Esophagus muscularis mucosa (tissue), 4 donors: ENCODE data around the gene AK8. TPM values are rescaled to one million over a fixed set of nuclear protein-coding genes. Genes with fewer than 3 reads are reported as not detected.

Source experiments
- DNase-seq: peaks from one replicate; pipeline ENCODE4 v3.0.0-alpha.2; 2017; ENCODE audit errors: extremely low spot score
- H3K27ac ChIP-seq, 4 donors: fragments of 200-600 bp; sonication (generic); replicated peaks in 1 of 4; 1 replicate in 3 of 4; 2 replicates in 1 of 4; pipeline ENCODE4 v1.5.1; 2016 to 2019; ENCODE audit warnings: mild to moderate bottlenecking in 1 of 4
- H3K27me3 ChIP-seq, 4 donors: fragments of 200-600 bp; sonication (generic); one replicate each; pipeline versions ENCODE4 v1.5.1 to v1.6.0; 2016 to 2019
- H3K36me3 ChIP-seq, 4 donors: fragments of 200-600 bp; sonication (generic); one replicate each; pipeline ENCODE4 v1.5.1; 2016 to 2019
- H3K4me1 ChIP-seq, 4 donors: fragments of 200-600 bp; sonication (generic); one replicate each; pipeline ENCODE4 v1.5.1; 2016 to 2019
- H3K4me3 ChIP-seq, 4 donors: fragments of 200-600 bp; sonication (generic); 1 replicate in 2 of 4; 2 replicates in 2 of 4; pipeline ENCODE4 v1.5.1; 2016 to 2019; ENCODE audit warnings: mild to moderate bottlenecking in 4 of 4, moderate library complexity in 1 of 4
- H3K9me3 ChIP-seq, 4 donors: fragments of 200-600 bp; sonication (generic); 1 replicate in 3 of 4; 2 replicates in 1 of 4; pipeline ENCODE4 v1.5.1; 2016 to 2019
- CTCF ChIP-seq, 3 experiments: fragments of 200-600 bp in 2 of 3; fragments of 450-650 bp in 1 of 3; sonication (generic) in 2 of 3; IDR thresholded peaks; one replicate each; pipeline ENCODE4 v1.5.1; 2017 to 2019; ENCODE audit warnings: antibody characterized with exemption in 3 of 3, mild to moderate bottlenecking in 2 of 3, moderate library complexity in 1 of 3
- EP300 ChIP-seq: sonication (generic); formaldehyde crosslinking; IDR thresholded peaks from one replicate; pipeline ENCODE4 v1.6.1; 2017; ENCODE audit warnings: antibody characterized with exemption
- POLR2A ChIP-seq: fragments of 450-650 bp; IDR thresholded peaks from one replicate; pipeline ENCODE4 v1.6.1; 2017; ENCODE audit warnings: antibody characterized with exemption, moderate library complexity, mild to moderate bottlenecking, low read depth
- POLR2AphosphoS5 ChIP-seq, 2 donors: sonication (generic); formaldehyde crosslinking; IDR thresholded peaks; one replicate each; pipeline ENCODE4 v1.6.1; 2017; ENCODE audit warnings: antibody characterized with exemption in 2 of 2
- WGBS: methylation state at CpG from one replicate; pipeline ENCODE4 v1.1.5; 2018; 5-methylcytosine and 5-hydroxymethylcytosine counted together
- intact Hi-C: fragments of 100-400 bp; cut with DNase I; formaldehyde crosslinking; loops from one replicate; pipeline ENCODE4 v1.15.1; 2023
- total RNA-seq, 4 donors: library from RNA; depleted of rRNA; stranded (reverse); fragments of >200 nt; gene quantifications; one replicate each; pipeline versions ENCODE4 v1.1.0 to v1.2.1, GENCODE V29; 2016

Gene AK8
- total RNA-seq, 4 donors from 2014 or later, result 0.39 to 1.5 (median 0.90) TPM

GRCh38 chr9:132703336-132703735, 174.7 kb downstream of the AK8 start:
- no peak overlapping the region for H3K4me3 ChIP-seq
- peaks cover 0 to 8% (median 0%) of the 10 kb centered on the region in 4 donors for H3K27me3 ChIP-seq
- no peak for DNase-seq
- WGBS, result 33% methylated on average over 2 of the region's 2 CpGs
- H3K27ac ChIP-seq, result no peak overlapping the region
- no peaks in the 10 kb centered on the region for H3K36me3 ChIP-seq
- intact Hi-C loops, result no loop called here
- peaks cover 0 to 2% (median 0%) of the 10 kb centered on the region in 4 donors for H3K9me3 ChIP-seq
- peaks cover 0 to 6% (median 5%) of the 10 kb centered on the region in 4 donors for H3K4me1 ChIP-seq
- TF ChIP-seq POLR2AphosphoS5 (IDR thresholded peaks at IDR 0.05) (no peak), POLR2A (no peak), EP300 (no peak), CTCF (IDR thresholded peaks at IDR 0.05) (no peak)

GRCh38 chr9:132702254-132702653, 175.8 kb downstream of the AK8 start:
- H3K9me3 ChIP-seq, result peaks cover 0 to 13% (median 3%) of the 10 kb centered on the region in 4 donors
- H3K27me3 ChIP-seq, result peaks cover 0 to 8% (median 0%) of the 10 kb centered on the region in 4 donors
- no peak for DNase-seq
- H3K27ac ChIP-seq, result no peak overlapping the region
- 0% methylated on average over 1 of the region's 1 CpG for whole genome bisulfite sequencing
- H3K4me3 ChIP-seq, result no peak overlapping the region
- intact Hi-C loops, result no loop called here
- no peak for TF ChIP-seq POLR2AphosphoS5 (IDR thresholded peaks at IDR 0.05)
- no peak for TF ChIP-seq CTCF (IDR thresholded peaks at IDR 0.05)
- TF ChIP-seq EP300, result no peak
- no peak for TF ChIP-seq POLR2A
- no peaks in the 10 kb centered on the region for H3K36me3 ChIP-seq
- H3K4me1 ChIP-seq, result peaks cover 0 to 6% (median 5%) of the 10 kb centered on the region in 4 donors

GRCh38 chr9:132699956-132700355, 178.1 kb downstream of the AK8 start:
- Histone ChIP-seq H3K36me3 (no peaks in the 10 kb centered on the region), H3K4me1 (peaks cover 0 to 6% (median 5%) of the 10 kb centered on the region in 4 donors), H3K9me3 (peaks cover 0 to 22% (median 8%) of the 10 kb centered on the region in 4 donors), H3K27me3 (peaks cover 0 to under 1% (median 0%) of the 10 kb centered on the region in 4 donors), H3K4me3 (no peak overlapping the region), H3K27ac (no peak overlapping the region)
- intact Hi-C loops, result no loop called here
- WGBS, result 15% methylated on average over 1 of the region's 1 CpG
- no peak for DNase-seq
- no peak for TF ChIP-seq EP300
- TF ChIP-seq POLR2AphosphoS5 (IDR thresholded peaks at IDR 0.05), result no peak
- TF ChIP-seq POLR2A, result no peak
- TF ChIP-seq CTCF (IDR thresholded peaks at IDR 0.05), result no peak

- WGBS, result 38% methylated on average over 4 of the region's 4 CpGs
- Histone ChIP-seq H3K36me3 (no peaks in the 10 kb centered on the region), H3K27ac (no peak overlapping the region), H3K9me3 (peaks cover 0 to 22% (median 8%) of the 10 kb centered on the region in 4 donors), H3K27me3 (no peaks in the 10 kb centered on the region), H3K4me1 (peaks cover 0 to 6% (median 5%) of the 10 kb centered on the region in 4 donors), H3K4me3 (no peak overlapping the region)
- DNase-seq, result no peak
- intact Hi-C loops, result no loop called here
- no peak for TF ChIP-seq EP300
- TF ChIP-seq CTCF (IDR thresholded peaks at IDR 0.05), result no peak
- TF ChIP-seq POLR2A, result no peak
- TF ChIP-seq POLR2AphosphoS5 (IDR thresholded peaks at IDR 0.05), result no peak
Measured at GRCh38 chr9:132698989-132699388, 179.1 kb downstream of the AK8 start.

GRCh38 chr9:132697230-132697629, 180.9 kb downstream of the AK8 start:
- H3K27me3 ChIP-seq, result no peaks in the 10 kb centered on the region
- H3K4me3 ChIP-seq, result no peak overlapping the region
- H3K27ac ChIP-seq, result no peak overlapping the region
- no peak for TF ChIP-seq EP300
- TF ChIP-seq CTCF (IDR thresholded peaks at IDR 0.05), result no peak
- TF ChIP-seq POLR2AphosphoS5 (IDR thresholded peaks at IDR 0.05), result no peak
- no peak for TF ChIP-seq POLR2A
- peaks cover 0 to 6% (median 3%) of the 10 kb centered on the region in 4 donors for H3K4me1 ChIP-seq
- no peak for DNase-seq
- H3K36me3 ChIP-seq, result peaks cover 0 to 4% (median 0%) of the 10 kb centered on the region in 4 donors
- intact Hi-C loops, result no loop called here
- H3K9me3 ChIP-seq, result peaks cover 0 to 22% (median 8%) of the 10 kb centered on the region in 4 donors
